Fibroblast of skin of scalp (primary cell): ENCODE results near the gene CPTP.

ENCODE experiments used
- DNase-seq: peaks from one replicate; pipeline ENCODE4 v3.0.0-alpha.2; 2013

CPTP gene

DNA sequence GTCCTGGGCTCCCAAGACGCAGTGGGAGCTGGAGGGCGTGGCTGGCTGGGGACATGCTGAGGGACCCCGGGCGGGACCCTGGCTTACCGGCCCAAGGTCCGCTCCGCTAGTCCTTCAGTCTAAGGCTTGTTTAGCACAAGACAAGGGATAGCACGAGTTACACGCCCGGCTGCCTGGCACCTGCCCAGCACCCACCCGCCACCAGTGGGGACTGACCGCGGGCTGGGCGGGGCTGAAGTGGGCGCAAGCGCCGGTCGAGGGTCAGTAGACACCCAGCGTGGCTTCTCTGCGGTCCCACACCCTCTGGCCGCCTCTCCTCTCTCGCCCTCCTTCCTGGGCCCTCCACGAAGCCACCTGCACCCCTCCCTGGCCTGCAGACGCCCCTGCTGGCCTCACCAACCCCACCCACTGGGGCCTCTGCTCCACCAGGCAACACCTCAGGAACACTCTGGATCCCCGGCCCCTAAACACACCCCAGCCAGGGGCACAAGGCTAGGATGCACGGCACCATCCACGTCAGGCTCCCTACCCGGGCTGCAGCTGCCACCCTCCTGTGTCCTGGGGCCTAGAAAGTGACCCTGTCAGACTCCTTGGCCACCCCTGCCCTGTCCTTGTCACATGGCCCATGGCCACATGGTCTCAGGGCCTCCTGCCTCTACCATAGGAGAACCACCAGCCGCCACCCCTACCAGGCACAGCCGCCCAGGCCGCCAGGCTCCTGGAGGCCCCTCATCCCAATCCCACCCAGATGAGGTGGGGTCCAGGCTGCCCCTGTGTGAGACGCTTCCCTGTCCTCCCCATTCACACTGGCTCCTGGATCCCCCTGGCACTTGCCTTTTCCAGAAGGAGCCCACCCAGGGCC lies 12.6 kb downstream of the CPTP start:
- no peak for DNase-seq

GRCh38 chr1:1337793-1338147 lies 13.2 kb downstream of the CPTP start:
- no peak for DNase-seq

GRCh38 chr1:1338278-1338677 lies 13.7 kb downstream of the CPTP start:
- DNase-seq, result no peak

DNA sequence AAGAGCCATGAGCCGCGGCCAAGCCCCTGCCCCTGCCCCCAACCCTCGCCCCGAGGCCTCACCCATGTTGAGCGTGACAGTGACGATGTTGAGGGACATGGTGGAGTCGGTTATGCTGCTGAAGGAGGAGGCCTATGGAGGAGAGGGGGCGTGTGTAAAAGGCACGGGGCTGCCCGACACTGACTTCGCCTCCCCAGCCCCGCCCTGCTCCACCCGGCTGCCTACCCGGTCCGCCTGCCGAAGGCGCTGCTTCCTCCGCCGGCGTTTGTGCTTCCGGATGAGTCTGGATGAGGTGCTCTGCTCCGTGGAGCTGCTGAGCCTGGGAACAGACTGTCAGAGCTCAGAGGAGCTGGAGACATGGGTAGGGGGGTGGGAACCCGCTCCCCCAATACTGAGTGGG lies 15.6 kb downstream of the CPTP start:
- no peak for DNase-seq

DNA sequence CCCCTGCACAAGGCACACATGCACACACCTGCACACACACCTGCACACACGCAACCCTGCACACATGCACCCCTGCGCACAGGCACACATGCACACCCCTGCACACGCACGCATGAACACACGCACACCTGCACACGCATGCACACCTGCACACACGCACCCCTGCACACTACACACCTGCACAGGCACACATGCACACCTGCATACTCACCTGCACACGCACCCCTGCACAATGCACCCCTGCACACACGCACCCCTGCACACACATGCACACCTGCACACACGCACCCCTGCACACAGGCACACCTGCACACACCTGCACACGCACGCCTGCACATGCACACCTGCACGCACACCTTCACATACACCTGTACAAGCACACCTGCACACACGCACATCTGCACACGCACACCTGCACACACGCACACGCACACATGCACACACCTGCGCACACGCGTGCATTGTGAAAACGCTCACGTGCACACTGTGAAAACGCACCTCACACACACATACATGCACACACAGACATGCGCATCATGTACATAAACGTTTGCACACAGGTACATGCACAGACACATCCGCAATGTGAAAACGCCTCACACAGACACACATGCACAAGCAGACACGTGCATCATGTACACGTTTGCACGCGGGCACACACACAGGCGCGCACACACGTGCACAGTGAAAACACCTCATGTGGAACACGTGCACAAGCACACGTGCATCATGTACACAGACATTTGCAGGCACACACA lies 16.4 kb downstream of the CPTP start:
- no peak for DNase-seq

GRCh38 chr1:1341549-1342021 lies 17.0 kb downstream of the CPTP start:
- DNase-seq, result no peak

GRCh38 chr1:1342061-1342562 lies 17.5 kb downstream of the CPTP start:
- no peak for DNase-seq

GRCh38 chr1:1342584-1343115 lies 18.0 kb downstream of the CPTP start:
- no peak for DNase-seq

DNA sequence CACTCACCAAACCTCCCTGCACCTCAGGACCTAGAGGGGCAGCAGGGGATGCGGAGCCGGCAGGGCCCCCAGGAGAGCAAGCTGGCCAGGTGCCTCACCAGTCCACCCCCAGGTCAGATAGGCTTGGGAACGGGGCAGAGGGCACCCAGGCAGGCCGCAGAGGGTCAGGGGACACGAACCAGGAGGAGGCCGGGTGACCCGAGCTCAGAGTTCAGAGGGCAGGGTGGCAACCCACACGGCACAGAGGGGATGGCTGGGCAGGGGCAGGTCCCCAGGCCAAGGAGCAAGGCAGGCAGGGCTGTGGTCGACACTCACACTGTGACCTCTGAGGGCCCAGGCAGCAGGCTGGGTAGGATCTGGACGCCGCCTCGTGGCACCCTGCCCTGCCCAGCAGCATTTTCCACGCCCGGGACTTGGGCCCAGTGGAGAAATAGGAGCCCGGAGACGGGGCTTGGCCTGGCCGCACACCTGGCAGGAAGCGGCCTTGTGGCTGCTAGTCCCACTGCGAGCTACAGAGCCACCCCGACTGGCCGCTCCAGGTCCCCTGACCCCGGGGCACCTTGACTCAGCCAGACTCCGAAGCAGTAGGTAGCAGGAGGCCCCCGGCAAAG lies 19.3 kb downstream of the CPTP start:
- DNase-seq, result no peak

GRCh38 chr1:1344655-1345361 lies 20.2 kb downstream of the CPTP start:
- DNase-seq, result peak; percentile 58

DNA sequence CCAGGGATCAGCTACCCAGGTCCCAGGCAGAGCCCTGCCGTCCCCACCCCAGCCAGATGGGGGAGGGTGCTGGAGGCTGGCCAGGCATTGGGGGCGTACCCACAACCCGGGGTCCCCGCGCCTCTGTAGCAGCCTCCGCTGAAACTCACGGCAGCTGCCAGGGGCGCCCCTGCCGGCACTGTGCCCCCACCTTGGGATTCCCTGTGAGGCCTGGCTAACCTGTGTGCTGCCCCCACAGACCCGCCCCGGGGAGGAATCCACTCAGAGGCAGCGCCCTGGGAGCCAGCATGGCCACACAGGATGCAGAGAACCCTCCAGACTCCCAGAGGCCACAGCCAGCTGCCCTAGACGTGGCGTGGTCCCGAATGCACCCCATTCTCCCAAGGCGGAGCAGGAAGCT lies 20.8 kb downstream of the CPTP start:
- no peak for DNase-seq

DNA sequence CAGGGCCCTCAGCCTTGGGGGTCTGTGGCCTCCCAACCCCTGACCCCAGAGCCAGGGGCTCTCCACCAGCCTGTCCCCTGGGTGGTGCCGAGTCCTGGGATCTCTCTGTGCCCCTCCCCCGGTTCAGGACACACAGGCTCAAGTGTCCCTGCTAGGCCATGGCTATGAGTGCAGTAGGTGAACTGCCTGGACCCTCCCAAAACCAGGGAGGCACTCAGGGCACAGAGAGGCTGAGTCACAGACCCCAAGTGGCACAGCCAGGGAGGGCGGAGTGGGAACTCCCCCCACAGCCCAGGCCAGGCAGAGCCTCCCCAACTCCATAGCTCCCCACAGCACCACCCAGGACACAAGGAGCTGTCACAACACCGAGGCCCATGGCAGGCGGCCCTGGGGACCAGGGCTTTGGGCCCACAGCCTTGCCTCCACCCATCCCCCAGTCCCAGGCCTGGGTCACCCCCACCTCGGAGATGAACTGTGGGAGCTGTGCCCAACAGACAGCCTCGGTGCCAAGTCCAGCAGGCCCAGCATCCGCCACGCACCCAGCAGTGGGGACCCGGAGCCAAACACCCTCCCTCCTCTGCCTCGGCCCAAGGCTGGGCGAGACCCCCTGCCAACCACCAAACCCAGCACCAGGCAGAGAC lies 21.4 kb downstream of the CPTP start:
- no peak for DNase-seq

- no peak for DNase-seq
Measured at GRCh38 chr1:1346501-1346890, 21.9 kb downstream of the CPTP start.

GRCh38 chr1:1347026-1347595 lies 22.5 kb downstream of the CPTP start:
- DNase-seq, result no peak

DNA sequence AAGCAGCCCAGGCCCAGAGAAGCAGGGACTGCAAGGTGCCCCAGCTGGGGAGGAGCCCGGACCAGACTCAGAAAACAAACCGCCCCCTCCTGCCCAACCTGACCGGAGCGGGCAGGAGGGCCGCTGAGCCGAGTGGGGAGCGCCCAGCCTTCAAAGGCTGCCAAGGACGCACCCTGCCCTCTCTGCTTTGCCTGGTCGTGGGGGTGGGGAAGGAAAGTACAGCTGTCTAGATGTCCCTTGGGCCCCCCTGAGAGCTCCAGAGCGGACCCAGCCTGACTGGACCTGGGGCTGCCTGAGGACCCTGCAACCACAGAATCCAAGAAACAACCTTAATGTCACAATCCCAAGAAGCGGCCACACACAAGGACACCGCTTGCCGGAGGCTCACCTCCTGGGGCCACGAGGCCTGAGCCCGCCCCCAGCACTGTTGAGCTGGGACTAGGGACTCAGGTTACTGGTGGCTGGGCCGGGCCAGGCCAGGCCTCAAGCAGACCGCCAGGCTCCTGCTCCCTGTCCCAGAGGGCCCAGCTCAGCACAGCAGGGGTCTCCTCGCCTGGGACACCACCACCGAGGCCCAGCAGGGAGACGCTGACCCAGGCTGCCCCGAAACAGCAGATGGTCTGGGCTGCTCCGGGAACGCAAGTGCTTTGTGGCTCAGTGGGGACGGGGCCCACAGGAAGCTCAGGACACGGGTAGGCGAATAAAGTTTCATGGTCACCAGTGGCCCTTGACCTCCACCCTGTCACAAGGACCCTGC lies 23.2 kb downstream of the CPTP start:
- DNase-seq, result no peak

DNA sequence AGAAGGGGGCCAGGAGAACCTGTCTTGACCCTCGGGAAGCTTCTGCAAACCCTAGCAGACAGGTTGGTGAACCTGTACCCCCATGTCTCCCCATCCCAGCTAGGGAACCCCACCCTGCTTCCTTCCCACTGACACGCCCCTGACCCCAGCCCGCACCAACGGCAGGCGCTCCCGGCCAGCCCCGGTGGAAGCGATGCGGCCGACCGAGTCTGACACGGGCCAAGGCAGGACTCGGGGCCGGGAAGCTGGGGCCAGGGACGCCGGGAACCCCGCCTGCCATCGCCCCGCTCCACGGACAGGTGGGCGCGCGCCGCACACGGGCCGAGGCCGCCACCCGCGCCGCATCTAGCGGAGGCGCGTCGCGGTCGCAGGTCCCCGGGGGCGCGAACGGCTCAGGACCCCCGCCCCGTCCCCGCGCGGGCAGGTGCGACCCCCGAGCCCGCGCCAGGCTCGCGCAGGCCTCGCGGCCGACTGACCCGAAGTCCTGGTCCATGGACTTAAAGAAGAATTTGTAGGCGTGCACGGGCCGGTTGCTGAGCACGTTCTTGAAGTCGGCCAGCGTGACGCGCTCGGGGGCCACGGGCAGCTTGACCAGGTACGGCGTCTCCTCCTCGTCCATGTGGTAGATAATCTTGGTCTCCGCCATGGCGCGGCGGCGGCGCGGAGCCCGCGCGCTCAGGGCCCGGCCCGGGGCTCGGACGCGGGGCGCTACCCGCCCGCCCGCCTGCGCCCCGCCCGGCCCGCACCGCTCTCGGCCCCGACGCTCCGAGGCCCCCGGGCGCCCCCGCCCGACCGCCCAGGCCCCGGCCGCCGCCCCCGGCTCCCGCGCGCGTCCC lies 24.0 kb downstream of the CPTP start:
- no peak for DNase-seq

- DNase-seq, result peak; percentile 79
Measured at GRCh38 chr1:1349256-1350012, 24.8 kb downstream of the CPTP start, which contains the start of gene DVL1. Gene DVL1 (minus strand): TSS chr1:1349418. CDS start chr1:1349065, 353 bp downstream.

DNA sequence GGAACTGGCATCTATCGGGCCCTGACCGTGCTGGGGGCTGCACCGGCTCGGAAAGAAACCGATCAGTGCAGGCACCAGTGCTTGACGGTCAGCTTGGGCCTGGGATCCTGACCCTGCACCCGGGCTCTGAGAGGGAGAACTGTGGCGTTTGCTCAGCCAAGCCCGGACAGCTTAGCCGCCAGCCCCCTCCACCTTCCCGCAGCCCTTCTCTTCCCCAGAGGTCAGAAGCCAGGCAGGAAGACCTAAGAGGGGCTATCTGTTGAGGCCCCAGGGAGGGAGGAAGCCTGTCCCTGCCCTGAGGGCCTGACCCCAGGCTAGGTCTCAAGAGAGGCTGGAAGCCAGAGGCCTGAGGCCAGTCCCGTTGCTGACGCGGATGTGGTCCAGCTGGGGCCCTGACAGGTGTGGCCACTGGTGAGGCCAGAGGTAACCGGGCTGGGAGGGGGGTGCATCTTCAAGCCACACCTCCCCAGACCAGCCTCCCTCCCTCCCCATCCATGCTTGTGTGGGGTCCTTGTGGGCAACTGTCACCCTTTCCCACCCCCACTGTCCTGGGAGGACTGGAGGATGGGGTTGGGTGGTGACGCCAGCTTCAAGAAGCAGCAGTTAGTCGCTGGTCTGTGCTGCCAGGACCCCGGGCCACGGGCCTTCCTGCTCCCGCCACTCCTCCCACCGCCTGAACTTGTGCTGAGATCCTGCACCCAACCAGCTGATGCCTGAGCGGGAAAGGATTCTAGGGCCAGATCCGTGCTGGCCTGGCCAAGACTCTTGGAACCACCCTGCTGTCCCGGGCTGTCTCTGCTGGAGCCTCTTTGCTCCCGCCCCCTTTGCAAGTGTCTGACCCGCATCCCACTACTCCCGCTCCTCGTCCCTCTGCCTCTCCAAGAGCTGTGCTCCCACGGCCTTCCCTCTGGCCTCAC lies 27.2 kb downstream of the CPTP start:
- peak; percentile 41 for DNase-seq
